IPS DF 4.7 (cell line): ENCODE results near the gene ERP27.

Experiments
- DNase-seq: peaks from one replicate; pipeline ENCODE4 v3.0.0-alpha.2; 2013; ENCODE audit warnings: low spot score; ENCODE audit errors: extremely low read depth

Gene ERP27

DNA sequence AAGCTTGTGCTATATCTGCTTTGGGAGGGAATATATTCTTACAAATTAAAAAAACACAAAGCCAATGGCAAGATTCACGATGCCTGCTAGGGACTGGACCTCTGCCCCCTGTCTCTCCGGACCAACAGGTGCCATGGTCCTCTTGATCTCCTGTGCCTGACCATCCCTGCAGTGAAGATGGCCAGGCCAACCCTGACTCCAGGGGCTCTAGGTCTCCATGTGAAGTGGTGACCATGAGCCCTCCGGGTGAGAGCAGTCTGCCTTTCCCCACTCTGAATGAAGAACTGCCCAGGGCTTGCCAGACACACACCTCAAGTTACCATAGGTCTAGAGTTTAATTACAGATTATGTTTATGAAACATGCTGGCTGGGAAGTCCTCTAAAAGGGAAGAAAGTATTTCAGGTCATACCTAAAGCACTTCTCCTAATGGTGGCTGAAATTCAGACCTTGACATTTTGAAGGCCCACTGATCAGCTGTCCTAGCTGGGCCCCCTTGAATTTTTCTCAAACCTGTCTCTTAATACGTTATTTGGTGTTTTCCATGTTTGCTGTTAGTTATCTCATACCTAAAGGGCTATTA is 21.7 kb upstream of the ERP27 start:
- DNase-seq = no peak

DNA sequence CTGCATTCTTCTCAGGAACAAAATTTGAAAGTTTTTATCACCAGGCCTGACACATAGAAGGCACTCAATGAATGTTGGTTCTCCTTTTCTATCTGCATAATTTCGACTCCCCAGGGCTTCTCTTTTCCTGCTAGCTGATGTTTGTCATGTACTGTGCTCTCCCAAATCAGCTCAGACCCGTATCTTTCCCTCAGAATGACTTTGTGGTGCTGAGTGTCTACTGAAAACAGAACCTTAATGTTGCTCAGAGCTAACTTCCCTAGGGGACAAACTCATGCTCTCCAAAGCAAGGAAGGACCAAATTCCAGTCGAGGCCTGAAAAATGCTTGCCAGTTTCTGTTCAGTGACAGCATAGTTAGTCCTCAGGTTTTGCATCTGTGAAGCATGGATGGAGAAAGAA is 21.1 kb upstream of the ERP27 start:
- no peak for DNase-seq

DNA sequence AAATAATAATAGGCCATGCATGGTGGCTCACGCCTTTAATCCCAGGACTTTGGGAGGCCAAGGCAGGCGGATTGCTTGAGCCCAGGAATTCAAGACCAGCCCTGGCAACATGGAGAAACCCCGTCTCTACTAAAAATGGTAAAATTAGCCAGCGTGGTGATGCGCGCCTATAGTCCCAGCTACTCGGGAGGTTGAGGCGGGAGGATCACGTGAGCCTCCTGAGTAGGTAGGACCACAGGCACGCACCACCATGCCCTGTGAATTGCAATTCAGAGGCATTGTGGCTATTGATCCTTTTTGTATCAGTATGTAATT is 20.7 kb upstream of the ERP27 start:
- DNase-seq = no peak

DNA sequence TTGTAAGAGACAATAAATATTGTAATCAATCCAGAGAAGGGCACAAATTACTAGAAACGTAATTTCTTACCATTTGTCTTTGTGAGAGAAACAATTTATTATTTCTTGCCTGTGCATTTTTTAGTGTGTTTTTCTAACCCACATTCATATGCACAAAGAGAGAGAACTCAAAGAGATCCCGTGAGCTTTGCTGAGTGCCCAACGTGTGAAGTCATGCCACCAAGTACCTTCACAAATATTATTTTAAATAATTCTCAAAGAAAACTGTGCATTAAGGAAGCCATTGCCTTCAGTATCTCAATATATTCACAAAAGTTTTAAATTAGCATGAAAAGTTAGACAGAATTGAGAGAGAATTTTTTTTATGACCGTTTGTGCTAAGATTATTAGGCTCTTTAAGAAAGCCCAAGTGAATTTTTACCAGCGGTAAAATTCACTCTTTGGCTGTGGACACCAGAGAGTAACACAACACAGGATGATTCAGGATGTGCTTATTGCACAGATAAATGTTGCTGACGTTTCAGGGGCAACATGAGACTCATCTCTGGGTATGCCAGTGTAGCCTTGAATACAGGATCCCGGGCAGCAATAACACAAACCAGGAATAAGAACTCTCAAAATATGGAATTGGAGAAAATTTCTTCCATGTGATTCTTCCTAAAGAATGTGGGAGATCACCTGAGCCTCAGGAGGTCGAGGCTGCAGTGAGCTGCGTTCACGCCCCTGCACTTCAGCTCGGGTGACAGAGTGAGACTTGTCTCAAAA is 20.2 kb upstream of the ERP27 start:
- no peak for DNase-seq

DNA sequence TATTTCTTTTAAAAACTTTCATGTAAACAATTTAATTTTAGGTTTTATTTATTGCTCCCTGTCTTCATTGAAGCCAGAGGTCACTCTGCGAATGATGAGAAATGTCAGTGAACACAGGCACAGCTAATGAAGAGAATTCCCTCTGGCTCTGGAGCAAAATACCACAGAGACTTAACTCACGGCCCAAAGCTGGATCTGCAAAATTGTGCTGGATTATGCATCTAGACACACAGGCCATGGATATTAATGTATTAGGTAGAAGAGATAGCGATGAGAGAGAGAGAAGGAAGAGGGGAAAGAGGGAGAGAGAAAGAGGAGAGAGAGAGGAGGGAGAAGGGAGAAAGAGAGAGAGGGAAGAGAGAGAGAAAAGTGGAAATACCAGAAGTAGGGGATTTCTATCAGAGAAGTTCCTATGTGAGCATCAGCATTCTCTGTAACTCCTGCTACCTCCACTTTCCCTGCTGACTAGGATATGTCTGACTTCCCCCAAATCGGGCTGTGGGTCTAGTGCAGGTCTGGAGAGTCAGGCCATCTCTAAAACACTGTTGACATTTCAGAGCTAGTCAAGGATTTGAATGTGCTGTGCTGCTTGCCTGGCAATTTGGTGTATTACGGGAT is 19.3 kb upstream of the ERP27 start:
- no peak for DNase-seq

DNA sequence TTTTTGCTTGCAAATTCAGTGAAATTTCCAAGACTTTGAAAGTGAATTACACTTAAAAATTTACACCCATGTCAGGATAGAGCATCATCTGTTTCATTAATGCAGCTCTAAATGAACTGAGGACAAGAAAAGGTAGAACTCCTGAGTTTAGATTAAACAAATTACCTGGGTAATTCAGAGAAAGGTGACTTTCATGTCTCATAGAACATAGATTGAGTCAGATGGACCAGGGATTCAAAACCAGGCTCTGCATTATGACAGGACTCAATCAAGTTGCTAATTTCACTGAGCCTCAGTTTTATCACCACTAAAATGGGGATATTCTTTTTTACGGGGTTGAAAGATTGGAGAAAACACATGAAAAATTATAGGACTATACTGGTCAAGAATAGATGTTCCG is 18.6 kb upstream of the ERP27 start:
- DNase-seq = no peak

DNA sequence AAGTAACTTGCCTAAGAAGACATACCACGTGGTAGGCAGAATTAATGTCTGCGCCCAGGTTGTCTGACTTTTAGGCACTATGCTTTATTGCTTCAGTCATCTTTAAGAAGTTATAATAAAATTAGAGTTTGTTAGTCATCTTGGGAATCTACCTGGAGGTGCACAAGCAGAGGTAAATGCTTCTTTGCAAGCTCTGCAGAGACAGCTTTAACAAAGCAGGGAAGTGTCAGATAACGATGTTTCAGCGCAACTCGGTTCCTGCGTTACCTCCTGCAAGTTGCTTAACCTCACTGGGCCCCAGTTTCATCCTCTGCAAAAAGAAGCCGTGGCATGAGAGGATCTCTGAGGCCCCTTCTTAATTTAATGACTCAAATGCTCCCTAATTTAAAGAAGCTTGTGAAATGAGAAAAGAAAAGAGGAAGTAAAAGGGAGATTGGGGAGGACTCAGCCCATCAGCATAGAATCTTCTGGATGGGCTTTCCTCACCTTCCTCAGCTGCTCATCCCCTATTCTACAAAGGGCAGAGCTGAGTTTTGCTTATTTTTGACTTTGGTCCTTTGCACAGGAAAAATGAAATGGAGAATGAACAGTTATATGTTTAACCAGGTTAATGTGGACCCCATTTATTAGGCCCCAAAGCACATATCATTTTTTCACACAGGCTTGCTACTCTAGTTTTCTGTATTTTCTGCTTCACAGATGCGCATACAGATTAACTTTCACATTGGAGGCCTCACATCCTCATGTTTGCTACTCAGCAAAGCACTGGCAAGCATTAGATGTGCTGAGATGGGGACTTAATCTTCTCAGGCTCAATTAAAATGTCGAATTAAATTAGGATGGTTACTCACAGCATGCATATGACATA is 17.9 kb upstream of the ERP27 start:
- DNase-seq = no peak

DNA sequence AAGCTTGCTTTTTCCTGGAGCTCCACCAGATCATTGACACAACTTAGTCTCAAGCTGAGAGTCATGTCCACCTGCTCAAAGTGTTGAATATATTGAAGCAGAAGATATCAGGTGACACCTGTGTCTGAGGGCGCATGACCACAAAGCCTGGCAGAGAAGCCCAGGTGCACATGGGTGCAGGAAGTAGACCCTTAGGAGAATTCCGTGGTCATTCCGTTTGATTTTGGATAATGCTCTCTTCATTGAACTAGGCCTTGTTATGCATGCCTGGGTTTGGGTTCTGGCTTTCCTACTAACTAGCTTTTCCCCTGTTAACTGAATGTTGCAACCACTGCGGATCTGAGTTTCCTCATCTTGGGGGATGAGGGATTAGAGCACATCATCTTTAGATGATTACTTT is 15.9 kb upstream of the ERP27 start:
- no peak for DNase-seq

DNA sequence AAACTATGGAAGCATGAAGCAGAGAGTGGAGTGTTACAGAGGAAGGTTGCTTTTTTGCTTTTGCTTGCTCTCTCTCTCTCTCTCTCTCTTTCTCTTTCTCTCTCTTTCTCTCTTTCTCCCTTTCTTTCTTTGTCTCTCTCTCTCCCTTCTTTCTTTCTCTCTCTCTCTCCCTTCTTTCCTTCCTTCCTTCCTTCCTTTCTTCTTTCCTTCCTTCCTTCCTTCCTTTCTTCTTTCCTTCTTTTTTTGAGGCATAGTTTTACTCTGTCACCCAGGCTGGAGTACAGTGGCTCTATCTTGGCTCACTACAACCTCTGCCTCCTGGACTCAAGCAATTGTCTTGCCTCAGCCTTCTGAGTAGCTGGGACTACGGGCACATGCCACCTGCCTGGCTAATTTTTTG is 15.4 kb upstream of the ERP27 start:
- DNase-seq = no peak

DNA sequence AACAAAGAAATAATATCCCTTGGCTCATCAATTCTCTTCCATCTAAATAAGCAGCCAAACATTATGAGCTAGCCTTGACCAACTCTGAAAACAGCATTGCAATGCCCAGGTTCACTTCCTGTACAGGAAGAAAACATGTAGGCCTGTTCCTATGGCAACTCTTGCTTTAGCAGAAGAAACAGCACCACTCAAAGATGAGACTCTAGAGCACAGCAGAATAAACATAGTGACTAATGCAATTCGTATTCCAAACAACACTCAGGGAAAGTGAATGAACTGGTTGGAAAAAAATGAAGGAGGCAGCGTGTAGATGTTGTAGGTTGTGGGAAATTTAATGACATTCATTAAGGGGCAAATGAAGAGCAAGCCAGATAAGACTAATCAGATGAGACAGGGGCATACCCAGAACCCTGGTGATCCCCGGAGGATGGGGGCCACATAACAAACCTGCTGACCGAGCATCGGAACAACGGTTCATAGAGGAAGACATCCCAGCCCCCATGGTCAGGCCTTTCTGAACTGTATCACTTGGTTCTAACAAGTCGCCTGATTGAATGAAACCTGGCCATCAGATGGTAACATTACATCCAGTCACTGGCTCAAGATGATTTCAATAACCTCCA is 14.1 kb upstream of the ERP27 start:
- DNase-seq = no peak

DNA sequence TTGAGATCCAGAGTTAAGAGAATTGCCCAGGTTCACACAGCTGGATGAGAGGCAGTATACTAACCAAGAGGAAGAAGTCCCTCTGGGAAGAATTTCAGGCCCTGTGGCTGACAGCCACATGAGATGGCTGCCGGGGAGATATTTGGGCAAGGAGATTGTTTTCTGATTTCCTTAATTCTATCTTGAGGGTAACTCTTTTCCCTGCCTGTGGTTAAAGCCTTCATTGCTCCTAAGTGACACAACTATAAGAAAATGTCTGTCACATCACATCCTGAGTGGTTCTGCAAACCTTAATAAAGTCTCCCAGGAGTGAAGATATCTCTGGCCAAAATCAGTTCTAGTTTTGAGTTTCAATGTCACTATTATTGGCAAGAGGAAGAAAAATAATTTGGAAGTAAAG is 13.5 kb upstream of the ERP27 start:
- DNase-seq = no peak

DNA sequence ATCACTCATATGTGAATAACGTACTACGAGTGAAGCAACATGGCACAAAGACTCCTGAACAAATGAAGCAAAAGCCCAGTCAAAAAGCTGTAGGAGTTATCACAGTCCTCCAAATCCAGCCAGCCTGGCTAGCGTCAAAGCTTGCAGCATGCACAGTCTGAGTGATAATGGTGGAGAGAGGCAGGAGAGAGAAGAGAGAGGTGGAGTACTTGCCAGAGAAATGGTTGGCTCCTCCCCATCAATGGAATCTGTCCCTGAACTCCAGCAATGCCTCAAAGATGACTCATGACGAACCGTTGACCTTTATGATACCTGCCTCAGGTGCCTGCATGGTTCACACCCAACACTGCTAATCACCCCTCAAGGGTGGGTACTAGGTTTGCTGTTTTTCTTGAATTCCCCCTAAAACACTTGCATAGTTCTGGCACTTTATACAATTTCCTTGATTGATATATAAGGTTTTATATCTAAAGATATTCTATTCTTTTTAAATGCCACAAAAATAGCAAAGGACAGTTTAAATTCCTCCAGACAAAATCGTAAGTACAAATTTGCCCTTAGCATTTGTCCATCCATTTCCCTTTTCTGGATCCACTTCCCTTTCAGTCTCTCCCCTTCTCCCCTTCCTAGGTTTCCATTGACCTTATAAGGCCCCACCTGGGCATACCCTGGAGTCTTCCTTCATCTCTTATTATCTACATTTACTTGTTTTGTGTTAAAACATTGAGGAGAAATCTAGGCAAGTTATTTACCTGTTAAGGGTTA is 12.8 kb upstream of the ERP27 start:
- DNase-seq = no peak

DNA sequence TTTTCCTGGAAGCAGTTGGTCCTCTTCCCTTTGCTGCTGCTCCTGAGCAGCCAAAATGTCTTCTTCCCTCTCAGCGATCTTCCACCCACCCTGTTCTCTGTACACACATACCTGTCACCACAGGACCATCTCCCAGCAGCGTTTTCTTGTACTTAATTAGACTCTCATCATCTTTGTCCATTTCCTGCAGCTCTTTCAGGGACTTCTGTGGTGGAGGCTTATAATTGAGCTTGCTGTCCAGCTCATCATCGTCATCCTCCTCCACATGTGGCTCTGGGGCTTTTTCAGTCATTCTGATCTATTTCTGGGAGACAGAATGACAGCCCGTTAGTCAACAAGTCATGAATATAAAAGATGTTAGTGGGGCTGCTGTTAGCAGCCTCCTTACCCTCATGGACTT is 12.1 kb upstream of the ERP27 start:
- DNase-seq = no peak

DNA sequence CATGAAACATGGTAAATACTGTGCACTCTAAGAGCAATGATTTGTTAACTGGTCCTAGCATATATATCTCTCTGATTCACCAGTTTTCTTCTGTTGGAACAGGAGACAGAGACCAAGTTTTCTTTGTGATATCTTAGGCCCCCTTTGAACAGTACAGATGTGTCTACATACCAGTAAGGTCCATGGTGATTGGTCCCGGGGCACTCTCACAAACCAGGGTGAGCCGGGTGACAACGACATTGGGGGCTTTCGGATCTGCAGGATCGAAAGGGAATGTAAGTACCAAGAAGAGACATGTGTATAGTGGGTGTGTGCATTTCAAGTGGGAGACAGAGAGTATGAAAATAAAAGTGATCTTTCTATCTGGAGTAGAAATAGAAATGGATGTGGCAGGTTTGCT is 11.3 kb upstream of the ERP27 start:
- DNase-seq = no peak

DNA sequence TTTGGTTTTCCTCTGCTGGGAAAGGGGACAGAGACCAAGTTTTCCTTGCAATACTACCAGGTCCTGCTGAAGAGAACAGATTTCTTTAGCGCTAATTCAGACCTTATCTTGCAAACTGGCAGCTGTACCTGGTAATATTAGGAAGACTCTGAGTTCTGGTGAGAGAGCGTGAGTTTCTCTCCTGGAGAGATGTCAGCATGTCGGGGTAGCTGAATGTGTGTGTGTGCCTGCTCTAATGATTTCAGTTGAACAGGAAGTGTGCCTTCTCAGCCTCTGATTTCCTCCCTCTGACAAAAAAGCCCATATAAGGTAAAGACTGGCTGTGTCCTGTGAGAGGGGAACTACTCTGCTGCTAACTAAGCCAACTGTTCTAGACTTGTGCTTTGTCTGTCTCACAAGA is 10.3 kb upstream of the ERP27 start:
- DNase-seq = no peak

DNA sequence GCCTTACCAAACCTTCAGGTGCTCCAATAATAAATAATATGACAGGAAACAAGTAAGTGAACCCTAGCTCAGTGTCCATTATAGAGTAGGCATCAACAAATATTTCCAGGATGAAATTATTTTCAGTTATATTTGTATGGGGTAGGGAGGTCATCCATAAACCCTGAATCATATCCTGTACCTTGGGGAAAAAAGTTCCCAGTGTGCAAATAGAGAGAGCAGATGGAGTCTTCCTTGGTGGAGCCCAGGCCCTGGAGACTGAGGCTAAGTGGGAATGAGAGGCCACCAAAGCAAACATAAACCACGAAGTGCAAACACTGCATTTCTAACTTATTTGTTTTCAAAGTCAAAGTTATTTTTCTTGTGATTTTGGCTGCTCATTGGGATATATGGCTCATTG is 8.5 kb upstream of the ERP27 start:
- DNase-seq = no peak

DNA sequence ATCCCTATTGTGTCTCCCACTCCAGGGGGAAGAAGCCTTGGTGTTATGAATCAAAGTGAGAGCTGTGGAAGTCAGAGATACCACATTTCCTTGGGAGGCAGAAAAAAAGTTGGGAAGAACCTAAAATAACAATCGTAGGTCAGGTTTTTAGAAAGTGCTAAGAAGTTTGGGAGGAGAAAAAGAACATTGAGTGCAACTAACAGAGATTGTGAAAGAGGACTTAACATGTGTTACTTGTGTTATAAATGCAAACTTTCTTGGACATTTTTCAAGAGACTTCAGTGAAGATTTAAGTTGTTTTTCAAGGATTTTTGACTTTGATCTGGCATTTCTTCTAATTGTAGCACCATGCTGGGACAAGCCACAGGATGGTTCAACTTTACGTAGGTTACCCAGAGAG is 7.8 kb upstream of the ERP27 start:
- DNase-seq = no peak

DNA sequence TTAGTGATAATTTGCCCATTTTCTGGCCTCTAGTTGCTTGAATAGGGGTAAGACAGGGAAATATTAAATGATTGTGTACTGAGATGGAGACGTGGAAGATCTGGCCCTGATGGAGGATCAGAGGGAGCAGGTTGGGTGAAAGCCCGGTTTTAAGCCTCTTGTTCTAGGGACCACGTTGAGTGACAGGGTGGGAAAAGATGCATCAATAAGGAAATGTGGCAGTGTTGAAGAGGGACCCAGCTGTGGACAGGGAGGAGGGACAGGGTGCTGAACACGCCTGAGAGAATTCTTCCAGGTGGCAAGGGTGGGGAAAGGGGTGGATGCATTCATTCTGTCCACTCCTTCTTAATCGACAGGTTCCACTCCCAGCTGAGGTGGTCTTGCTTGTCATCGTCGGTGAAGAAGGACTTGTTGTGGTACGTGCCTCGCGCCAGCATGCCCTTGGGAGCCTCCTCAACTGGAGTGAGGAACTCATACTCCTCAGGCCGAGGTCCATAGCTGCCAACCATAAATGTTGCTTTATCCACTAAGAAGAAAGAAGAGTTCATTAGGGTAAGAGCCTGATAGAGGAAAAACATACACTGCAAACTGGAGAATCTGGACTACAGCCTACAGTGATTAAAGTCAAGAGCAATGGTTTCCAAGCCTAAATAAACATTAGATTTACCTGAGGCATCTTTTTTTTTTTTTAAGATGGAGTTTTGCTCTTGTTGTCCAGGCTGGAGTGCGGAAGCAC is 4.0 kb upstream of the ERP27 start:
- DNase-seq = no peak

DNA sequence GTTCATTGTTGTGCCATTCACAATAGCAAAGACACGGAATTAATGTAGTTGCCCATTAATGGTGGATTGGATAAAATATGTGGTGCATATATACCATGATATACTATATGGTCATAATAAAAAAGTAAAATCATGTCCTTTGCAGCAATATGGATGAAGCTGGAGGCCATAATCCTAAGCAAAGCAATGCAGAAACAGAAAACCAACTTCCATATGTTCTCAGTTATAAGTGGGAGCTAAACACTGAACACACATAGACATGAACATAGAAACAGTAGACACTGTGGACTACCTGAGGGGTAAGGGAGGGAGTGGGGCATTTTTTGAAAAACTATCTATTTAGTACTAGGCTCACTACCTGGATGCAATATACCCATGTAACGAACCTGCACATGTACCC is 3.0 kb upstream of the ERP27 start:
- DNase-seq = no peak

DNA sequence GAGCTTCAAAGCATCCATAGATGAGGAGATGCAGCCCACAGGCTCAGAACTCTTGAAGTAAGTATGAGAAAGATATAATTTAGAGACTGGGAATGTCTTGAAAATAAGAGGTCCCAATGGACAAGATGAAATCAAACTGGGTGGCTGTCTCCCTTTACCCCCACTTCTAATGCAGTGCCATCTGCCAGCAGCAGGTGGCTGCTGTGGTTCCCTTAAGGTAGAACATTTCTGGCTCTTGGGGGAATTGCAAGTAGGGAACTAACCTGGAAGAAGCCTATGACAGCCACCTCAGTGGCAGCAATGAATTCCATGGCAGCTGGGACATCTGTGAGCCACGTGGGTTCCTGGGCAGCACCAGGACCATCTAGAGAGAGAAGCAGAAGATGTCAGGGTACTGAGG is 648 bp downstream of the ERP27 start:
- DNase-seq = no peak
